GM06990 (cell line): ENCODE measurements around the gene TNFAIP2.

Experiments
- DNase-seq: peaks from one replicate; pipeline ENCODE4 v3.0.0-alpha.2; 2011; ENCODE audit not compliant: insufficient read length; ENCODE audit errors: extremely low read depth
- H3K27me3 ChIP-seq: replicated peaks from 2 replicates; pipeline ENCODE4 v1.6.0; 2011; ENCODE audit warnings: low read length; ENCODE audit not compliant: control insufficient read depth, insufficient read depth
- H3K36me3 ChIP-seq: 2 replicates; pipeline ENCODE4 v1.5.1; 2011; ENCODE audit warnings: low read length; ENCODE audit not compliant: control insufficient read depth, insufficient read depth
- H3K4me3 ChIP-seq: replicated peaks from 2 replicates; pipeline ENCODE4 v1.5.1; 2011; ENCODE audit warnings: low read depth, mild to moderate bottlenecking, control low read depth, low read length
- TF ChIP-seq, protein P1 (sequence below): IDR thresholded peaks from 2 replicates; pipeline ENCODE4 v1.5.1; 2011; ENCODE audit warnings: low read length, control low read depth, mild to moderate bottlenecking, inconsistent platforms; ENCODE audit not compliant: insufficient read depth, poor library complexity, severe bottlenecking

Gene TNFAIP2

DNA sequence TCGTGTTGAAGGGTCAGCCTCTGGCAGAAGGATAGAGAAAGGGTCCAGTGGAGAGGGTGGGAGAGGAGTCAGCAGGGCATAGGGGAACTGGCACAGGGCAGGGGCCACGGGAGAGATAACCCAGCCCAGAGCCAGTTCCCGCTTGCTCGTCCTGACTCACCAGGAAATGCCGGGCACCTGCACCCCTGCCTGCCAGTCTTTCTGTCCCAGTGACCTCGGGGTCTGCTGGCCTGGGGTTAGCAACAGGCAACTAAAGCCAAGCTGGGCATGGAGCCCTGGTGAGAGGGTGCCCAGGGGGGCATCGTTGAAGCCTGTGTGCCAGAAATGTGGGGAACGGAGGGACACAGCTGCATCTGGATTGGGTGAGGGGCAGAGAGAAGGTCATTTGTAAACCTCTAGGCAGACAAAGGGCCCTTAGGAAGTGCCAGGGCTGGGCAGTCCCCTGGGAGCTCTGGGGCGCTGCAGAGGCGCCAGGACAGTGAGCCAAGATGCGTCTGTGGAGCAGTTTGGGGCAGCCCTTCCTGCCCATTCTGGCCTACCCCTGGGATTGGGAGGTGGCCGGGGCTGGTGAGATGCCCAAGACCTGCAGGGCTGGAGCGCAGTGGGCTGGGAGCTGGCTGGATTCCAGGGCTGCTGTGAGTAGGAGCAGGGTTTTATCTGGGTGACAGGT, 5.5 kb downstream of the TNFAIP2 start:
- Histone ChIP-seq H3K36me3 (peaks cover 13% of the 10 kb centered on the region), H3K4me3 (no peak overlapping the region), H3K27me3 (no peaks in the 10 kb centered on the region)
- TF ChIP-seq, protein P1, sequence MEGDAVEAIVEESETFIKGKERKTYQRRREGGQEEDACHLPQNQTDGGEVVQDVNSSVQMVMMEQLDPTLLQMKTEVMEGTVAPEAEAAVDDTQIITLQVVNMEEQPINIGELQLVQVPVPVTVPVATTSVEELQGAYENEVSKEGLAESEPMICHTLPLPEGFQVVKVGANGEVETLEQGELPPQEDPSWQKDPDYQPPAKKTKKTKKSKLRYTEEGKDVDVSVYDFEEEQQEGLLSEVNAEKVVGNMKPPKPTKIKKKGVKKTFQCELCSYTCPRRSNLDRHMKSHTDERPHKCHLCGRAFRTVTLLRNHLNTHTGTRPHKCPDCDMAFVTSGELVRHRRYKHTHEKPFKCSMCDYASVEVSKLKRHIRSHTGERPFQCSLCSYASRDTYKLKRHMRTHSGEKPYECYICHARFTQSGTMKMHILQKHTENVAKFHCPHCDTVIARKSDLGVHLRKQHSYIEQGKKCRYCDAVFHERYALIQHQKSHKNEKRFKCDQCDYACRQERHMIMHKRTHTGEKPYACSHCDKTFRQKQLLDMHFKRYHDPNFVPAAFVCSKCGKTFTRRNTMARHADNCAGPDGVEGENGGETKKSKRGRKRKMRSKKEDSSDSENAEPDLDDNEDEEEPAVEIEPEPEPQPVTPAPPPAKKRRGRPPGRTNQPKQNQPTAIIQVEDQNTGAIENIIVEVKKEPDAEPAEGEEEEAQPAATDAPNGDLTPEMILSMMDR = no peak
- DNase-seq = no peak

GRCh38 chr14:103129301-103130016, 6.2 kb downstream of the TNFAIP2 start:
- TF ChIP-seq, protein P1 = no peak
- peaks cover 13% of the 10 kb centered on the region for H3K36me3 ChIP-seq
- no peak overlapping the region for H3K4me3 ChIP-seq
- DNase-seq = no peak
- no peaks in the 10 kb centered on the region for H3K27me3 ChIP-seq

GRCh38 chr14:103130017-103130764, 6.9 kb downstream of the TNFAIP2 start:
- no peak for DNase-seq
- TF ChIP-seq, protein P1 = no peak

DNA sequence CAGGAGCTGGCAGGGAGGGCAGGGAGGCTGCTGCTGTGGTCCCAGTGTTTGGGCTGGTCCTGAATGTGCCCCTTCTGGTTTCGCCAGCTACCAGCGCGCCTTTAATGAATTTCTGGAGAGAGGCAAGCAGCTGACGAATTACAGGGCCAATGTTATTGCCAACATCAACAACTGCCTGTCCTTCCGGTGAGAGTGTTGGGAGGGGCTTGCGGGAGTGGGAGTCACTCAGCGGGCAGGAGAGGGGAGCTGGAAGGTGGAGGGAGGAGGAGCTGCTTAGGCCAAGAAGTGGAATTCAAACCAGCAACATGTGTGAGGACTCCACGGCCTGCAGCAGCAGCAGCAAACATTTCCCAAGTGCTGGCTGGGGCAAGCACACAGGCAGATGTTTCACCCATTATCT, 7.7 kb downstream of the TNFAIP2 start:
- Histone ChIP-seq H3K27me3 (no peaks in the 10 kb centered on the region), H3K36me3 (peaks cover 13% of the 10 kb centered on the region), H3K4me3 (no peak overlapping the region)
- no peak for DNase-seq
- TF ChIP-seq, protein P1 = no peak

More at GRCh38 chr14:103130017-103130764, 6.9 kb downstream of the TNFAIP2 start:
- H3K4me3 ChIP-seq = no peak overlapping the region
- H3K27me3 ChIP-seq = no peaks in the 10 kb centered on the region
- peaks cover 13% of the 10 kb centered on the region for H3K36me3 ChIP-seq

GRCh38 chr14:103131580-103131979, 8.3 kb downstream of the TNFAIP2 start:
- peaks cover 13% of the 10 kb centered on the region for H3K36me3 ChIP-seq
- no peak for DNase-seq

More at GRCh38 chr14:103131580-103131979, 8.3 kb downstream of the TNFAIP2 start:
- TF ChIP-seq, protein P1 = no peak
- Histone ChIP-seq H3K4me3 (no peak overlapping the region), H3K27me3 (no peaks in the 10 kb centered on the region)
